ENCODE data around the gene PSMA5. TPM values are rescaled to one million over a fixed set of nuclear protein-coding genes. Genes with fewer than 3 reads are reported as not detected.
"Not testable (repeated sequence)": the region's sequence is repeated elsewhere in the genome, so short reads cannot be mapped to it uniquely, and the experiment has no call there.

Gene PSMA5
- total RNA-seq, 2 donors from 2014 or later, result 8.6 to 8.9 TPM

DNA sequence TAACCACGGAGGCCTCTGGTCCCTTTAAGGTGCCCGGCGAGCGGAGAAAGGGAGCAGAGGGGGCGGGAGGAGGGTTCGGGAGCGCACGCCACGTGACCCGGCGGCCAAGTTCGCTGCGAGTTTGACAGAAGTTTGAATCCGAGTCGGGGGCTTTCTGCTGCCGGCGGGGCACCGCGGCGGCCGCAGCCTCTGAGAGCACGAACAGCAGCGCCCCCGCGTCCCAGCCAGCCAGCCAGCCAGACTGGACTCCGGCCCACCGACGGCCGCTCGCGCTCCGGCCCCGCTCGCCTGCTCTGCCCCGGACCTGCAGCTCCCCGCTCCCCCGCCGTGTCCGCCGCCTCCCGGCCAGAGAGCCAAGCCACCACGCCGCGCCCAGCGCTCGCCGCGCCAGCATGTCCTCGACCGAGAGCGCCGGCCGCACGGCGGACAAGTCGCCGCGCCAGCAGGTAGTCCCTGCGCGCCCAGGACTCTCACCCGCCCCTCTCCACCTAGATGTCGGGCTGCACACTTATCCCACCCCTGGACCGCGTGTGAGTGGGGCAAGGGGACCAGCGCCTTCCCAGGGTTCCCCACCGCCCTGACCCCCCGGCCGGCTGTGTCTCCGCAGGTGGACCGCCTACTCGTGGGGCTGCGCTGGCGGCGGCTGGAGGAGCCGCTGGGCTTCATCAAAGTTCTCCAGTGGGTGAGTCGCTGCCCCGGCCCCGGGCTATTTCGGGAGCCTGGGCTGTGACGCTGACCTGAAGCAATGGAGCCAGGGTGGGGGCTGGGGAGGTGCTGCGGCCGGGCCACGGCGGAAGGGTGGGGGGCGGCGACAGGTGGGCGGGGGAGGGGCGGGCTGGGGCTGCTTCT is 40.4 kb upstream of the PSMA5 start, which contains the start of gene SYPL2:
TSS of gene SYPL2 (plus strand) at position 95 of the 849 bp plus-strand sequence. CDS start at position 393, 298 bp downstream.
- ATAC-seq, result peak; percentile 83
- WGBS, 2 donors, result 0% methylated on average over 19 to 81 of the region's 88 CpGs
- intact Hi-C loops (cut with DNase I), result no loop called here

DNA sequence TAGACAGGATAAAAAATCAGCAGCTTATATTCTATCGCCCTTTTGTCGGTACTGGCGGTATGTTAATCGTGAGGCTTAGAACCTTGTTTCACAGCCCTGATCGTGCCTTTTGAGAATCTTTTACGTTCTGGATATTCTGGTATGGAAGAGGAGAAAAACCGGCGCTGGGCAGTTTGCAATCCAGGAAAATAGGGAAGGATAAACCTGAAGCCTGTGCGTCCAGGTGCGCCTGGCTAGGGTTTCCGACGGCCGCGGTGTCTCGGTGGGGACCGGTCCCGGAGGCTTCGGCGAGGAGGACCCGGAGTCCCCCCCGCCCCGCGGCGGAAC is 39.8 kb upstream of the PSMA5 start:
- ATAC-seq (no peak), DNase-seq (no peak)
- H3K9me3 ChIP-seq, result no peaks in the 10 kb centered on the region
- TF ChIP-seq POLR2A (IDR thresholded peaks at IDR 0.05), result no peak
- peak overlapping the region; percentile 37 to 66 (median 54) for H3K27ac ChIP-seq
- WGBS, 2 donors, result 3 to 8% methylated on average over 15 to 24 of the region's 24 CpGs
- peak overlapping the region; percentile 35 to 68 for H3K4me3 ChIP-seq
- no peaks in the 10 kb centered on the region for H3K27me3 ChIP-seq
- H3K36me3 ChIP-seq (replicated peaks in 1 of 2; ENCODE audit: insufficient read depth in 1 of 2, low read depth in 2 of 2), result no peaks in the 10 kb centered on the region
- peaks cover 19% of the 10 kb centered on the region for H3K4me1 ChIP-seq
- intact Hi-C loops (cut with DNase I), result no loop called here

More for the DNA sequence above, 40.4 kb upstream of the PSMA5 start, which contains the start of gene SYPL2:
- peak; percentile 70 to 83 (median 72) for DNase-seq
- Histone ChIP-seq H3K9me3 (no peaks in the 10 kb centered on the region), H3K27ac (peak within 1 kb of the TSS; percentile 37 to 66 (median 54)), H3K27me3 (no peaks in the 10 kb centered on the region), H3K4me1 (peaks cover 19% of the 10 kb centered on the region), H3K4me3 (peak within 1 kb of the TSS; percentile 35 to 68), H3K36me3 (replicated peaks in 1 of 2; ENCODE audit: insufficient read depth in 1 of 2, low read depth in 2 of 2) (no peaks in the 10 kb centered on the region)
- TF ChIP-seq CTCF (IDR thresholded peaks at IDR 0.05) (peak in 2 of 7 experiments; percentile 7), POLR2A (IDR thresholded peaks at IDR 0.05) (peak in 2 of 3 donors; percentile 8 to 35)

DNA sequence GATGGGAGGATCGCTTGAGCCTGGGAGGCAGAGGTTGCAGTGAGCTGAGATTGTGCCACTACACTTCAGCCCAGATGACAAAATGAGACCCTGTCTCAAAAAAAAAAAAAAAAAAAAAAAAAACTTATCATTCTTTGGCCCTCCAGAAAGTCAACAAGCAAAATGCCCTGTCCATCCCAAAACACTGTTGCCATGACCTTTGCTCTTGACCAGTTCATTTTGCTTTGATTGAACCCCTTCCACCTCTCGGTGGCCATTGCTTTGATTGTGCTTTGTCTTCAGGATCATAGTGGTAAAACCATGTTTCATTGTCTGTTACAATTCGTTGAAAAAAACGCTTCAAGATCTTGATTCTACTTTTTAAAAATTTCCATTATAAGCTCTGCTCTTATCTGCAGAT is 31.6 kb upstream of the PSMA5 start:
- Histone ChIP-seq H3K27ac (no peak overlapping the region), H3K27me3 (no peaks in the 10 kb centered on the region), H3K4me3 (no peak overlapping the region), H3K4me1 (no peaks in the 10 kb centered on the region), H3K36me3 (replicated peaks in 1 of 2; ENCODE audit: insufficient read depth in 1 of 2, low read depth in 2 of 2) (no peaks in the 10 kb centered on the region), H3K9me3 (no peaks in the 10 kb centered on the region)
- no peak for TF ChIP-seq POLR2A (IDR thresholded peaks at IDR 0.05)
- TF ChIP-seq CTCF (IDR thresholded peaks at IDR 0.05), result no peak
- 47 to 51% methylated on average over 4 of the region's 4 CpGs for WGBS, 2 donors
- DNase-seq, result no peak
- ATAC-seq, result no peak
- intact Hi-C loops (cut with DNase I), result no loop called here

DNA sequence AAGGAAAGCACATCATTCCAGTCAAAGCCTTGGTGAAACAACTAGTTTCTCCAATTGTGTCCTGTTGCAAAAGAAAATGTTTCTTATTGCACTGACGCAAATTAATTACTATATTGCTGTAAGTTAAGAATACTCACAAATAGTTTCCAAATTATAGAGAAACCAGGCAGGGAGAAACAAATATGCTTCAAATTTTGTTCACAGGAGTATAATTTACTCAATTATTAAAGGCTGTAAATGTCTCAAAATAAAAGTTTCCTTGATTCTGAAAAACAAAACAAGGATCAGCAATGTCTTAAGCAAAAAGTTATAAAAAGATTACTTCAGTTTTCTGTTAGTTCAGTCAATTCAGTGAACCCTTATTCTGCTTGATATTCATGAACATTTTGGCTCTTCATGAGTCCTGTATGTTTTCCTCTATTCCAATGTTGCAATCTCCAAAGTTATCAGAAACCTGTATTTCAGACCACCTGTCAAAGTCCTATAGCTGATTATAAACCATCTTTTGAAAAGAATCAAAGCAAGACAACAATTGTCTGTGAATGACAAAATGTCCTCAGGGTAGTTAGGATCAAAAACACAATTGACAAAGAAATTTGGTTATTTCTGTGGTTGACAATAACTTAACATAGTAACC is 28.4 kb upstream of the PSMA5 start:
- Histone ChIP-seq H3K36me3 (replicated peaks in 1 of 2; ENCODE audit: insufficient read depth in 1 of 2, low read depth in 2 of 2) (no peaks in the 10 kb centered on the region), H3K4me1 (no peaks in the 10 kb centered on the region), H3K27ac (no peak overlapping the region), H3K4me3 (no peak overlapping the region), H3K27me3 (no peaks in the 10 kb centered on the region), H3K9me3 (no peaks in the 10 kb centered on the region)
- no peak for DNase-seq
- intact Hi-C loops (cut with DNase I), result no loop called here
- no peak for ATAC-seq
- 88 to 96% methylated on average over 1 of the region's 1 CpG for WGBS, 2 donors
- TF ChIP-seq POLR2A (IDR thresholded peaks at IDR 0.05) (no peak), CTCF (IDR thresholded peaks at IDR 0.05) (no peak)

- ATAC-seq (no peak), DNase-seq (no peak)
- intact Hi-C loops (cut with DNase I), result no loop called here
- H3K27me3 ChIP-seq, result no peaks in the 10 kb centered on the region
- H3K9me3 ChIP-seq, result no peaks in the 10 kb centered on the region
- H3K36me3 ChIP-seq (replicated peaks in 1 of 2; ENCODE audit: insufficient read depth in 1 of 2, low read depth in 2 of 2), result no peaks in the 10 kb centered on the region
- TF ChIP-seq CTCF (IDR thresholded peaks at IDR 0.05) (no peak), POLR2A (IDR thresholded peaks at IDR 0.05) (no peak)
- H3K27ac ChIP-seq, result no peak overlapping the region
- H3K4me3 ChIP-seq, result no peak overlapping the region
- no peaks in the 10 kb centered on the region for H3K4me1 ChIP-seq
- 63 to 71% methylated on average over 4 of the region's 4 CpGs for WGBS, 2 donors
These were observed 21.3 kb upstream of the PSMA5 start for GRCh38 chr1:109447524-109447923.

GRCh38 chr1:109445949-109446695 is 19.9 kb upstream of the PSMA5 start:
- H3K9me3 ChIP-seq; H3K36me3 ChIP-seq (replicated peaks in 1 of 2; ENCODE audit: insufficient read depth in 1 of 2, low read depth in 2 of 2); ATAC-seq; H3K4me1 ChIP-seq; H3K27ac ChIP-seq; intact Hi-C loops (cut with DNase I); H3K27me3 ChIP-seq; DNase-seq; H3K4me3 ChIP-seq: not testable (repeated sequence)
- 53 to 54% methylated on average over 11 of the region's 11 CpGs for WGBS, 2 donors
